ENCODE data around the gene B3GNT4. TPM values are rescaled to one million over a fixed set of nuclear protein-coding genes. Genes with fewer than 3 reads are reported as not detected.

Gene B3GNT4
- total and polyA plus RNA-seq, 2 of the 13 experiments (the other 11 are each of a cell fraction or from before 2014, with no cell fraction given) = 0.04 to 0.21 TPM

GRCh38 chr12:122225683-122226365 lies 22.3 kb downstream of the B3GNT4 start, which contains the start of gene DIABLO (continued):
- no peak for TF ChIP-seq E2F2 (CRISPR knock-in tag; IDR thresholded peaks at IDR 0.05; ENCODE audit: borderline replicate concordance)
- TF ChIP-seq MXI1 (IDR thresholded peaks at IDR 0.05; ENCODE audit: borderline replicate concordance, low read depth, low read length) = peak; percentile 80; the same call in 1 of the 3 replicates
- TF ChIP-seq MYPOP (CRISPR knock-in tag; IDR thresholded peaks at IDR 0.05) = peak; percentile 91
- no peak for TF ChIP-seq ZNF121 (CRISPR knock-in tag; IDR thresholded peaks at IDR 0.05)
- TF ChIP-seq ZNF225 (CRISPR knock-in tag; IDR thresholded peaks at IDR 0.05) = 0 out of 2 replicates have a peak, but pooled peaks have one; percentile 46
- TF ChIP-seq ZBTB40 (IDR thresholded peaks at IDR 0.05) = peak; percentile 5; the same call in 1 of the 2 replicates
- TF ChIP-seq ZBTB40 (CRISPR knock-in tag; IDR thresholded peaks at IDR 0.05) = peak; percentile 35; the same call in 1 of the 2 replicates
- TF ChIP-seq DBP (CRISPR knock-in tag; IDR thresholded peaks at IDR 0.05; ENCODE audit: not compliant biosample characterization) = no peak
- TF ChIP-seq KLF15 (CRISPR knock-in tag; IDR thresholded peaks at IDR 0.05; ENCODE audit: borderline replicate concordance) = 0 out of 2 replicates have a peak, but pooled peaks have one; percentile 6
- TF ChIP-seq ZMYM4 (CRISPR knock-in tag; IDR thresholded peaks at IDR 0.05) = peak; percentile 81
- 0 out of 2 replicates have a peak, but pooled peaks have one; percentile 80 for TF ChIP-seq ZNF550 (CRISPR knock-in tag; IDR thresholded peaks at IDR 0.05; ENCODE audit: borderline replicate concordance)
- no peak; the same call in 1 of the 2 replicates for TF ChIP-seq GATA4 (IDR thresholded peaks at IDR 0.05; ENCODE audit: borderline replicate concordance, low read depth)
- no peak; the same call in 1 of the 2 replicates for TF ChIP-seq ZNF329 (CRISPR knock-in tag; IDR thresholded peaks at IDR 0.05; ENCODE audit: low read depth)
- peak; percentile 61; the same call in 1 of the 2 replicates for TF ChIP-seq CBX5 (CRISPR knock-in tag; IDR thresholded peaks at IDR 0.05; ENCODE audit: borderline replicate concordance)

All from HepG2 (cell line).